GM12878 (cell line): ENCODE measurements around the gene IQCF2. TPM values are rescaled to one million over a fixed set of nuclear protein-coding genes. Genes with fewer than 3 reads are reported as not detected.

ENCODE experiments used
- ATAC-seq: fragments of 200-7000 bp; cut with Tn5 transposase; 3 replicates; pipeline ENCODE4 v1.9.1; 2020; ENCODE audit warnings: mild to moderate bottlenecking, moderate library complexity
- BruUV-seq: library from RNA; stranded (reverse); fragments of 400-500 nt; replicated peaks from 2 replicates; lab custom pipeline; 2021; lab: Mats Ljungman, UMichigan
- CTCF ChIA-PET: fragments of 300-600 bp; sonication (Branson Sonifier 250); formaldehyde crosslinking; extraction: SDS; loops from one replicate; lab custom pipeline; 2021; ENCODE audit warnings: inconsistent platforms; lab: Yijun Ruan, JAX
- POLR2A ChIA-PET: fragments of 350-600 bp; formaldehyde crosslinking; extraction: SDS; loops from one replicate; lab custom pipeline; 2021; ENCODE audit warnings: inconsistent platforms; lab: Charles Lee
- RAD21 ChIA-PET: fragments of 300-600 bp; sonication (Branson Sonifier 250); formaldehyde crosslinking; loops from one replicate; lab custom pipeline; 2023; ENCODE audit warnings: antibody characterized with exemption; ENCODE audit not compliant: unreplicated experiment; lab: Charles Lee
- SMC1A ChIA-PET: fragments of 300-600 bp; sonication (Branson Sonifier 250); formaldehyde crosslinking; loops from one replicate; lab custom pipeline; 2023; ENCODE audit not compliant: unreplicated experiment, uncharacterized antibody; lab: Charles Lee
- DNase-seq: peaks from one replicate; pipeline ENCODE4 v3.0.0-alpha.2; 2011; ENCODE audit warnings: low read depth, low spot score
- FAIRE-seq: peaks from 3 replicates; lab custom pipeline; 2011; peaks lifted over from hg19 to GRCh38; lab: Jason Lieb, UNC
- H2AFZ ChIP-seq: 2 replicates; pipeline ENCODE4 v1.6.0; 2011; ENCODE audit warnings: low read depth, low read length, control low read depth; ENCODE audit not compliant: control insufficient read depth
- H3K27ac ChIP-seq: 2 replicates; pipeline ENCODE4 v1.5.1; 2011; ENCODE audit warnings: control low read depth; ENCODE audit not compliant: control insufficient read depth, insufficient read depth
- H3K27me3 ChIP-seq, 2 experiments: replicated peaks in 1 of 2; 2 replicates each; pipeline versions ENCODE4 v1.6.0 to v1.6.1; 2011; ENCODE audit warnings: low read length in 1 of 2; ENCODE audit not compliant: control insufficient read depth in 2 of 2, insufficient read depth in 2 of 2
- H3K36me3 ChIP-seq, 2 experiments: 2 replicates each; pipeline ENCODE4 v1.5.1; 2011; ENCODE audit warnings: low read length in 1 of 2; ENCODE audit not compliant: control insufficient read depth in 2 of 2, insufficient read depth in 2 of 2
- H3K4me1 ChIP-seq: 2 replicates; pipeline ENCODE4 v1.6.1; 2011; ENCODE audit warnings: mild to moderate bottlenecking, low read length, moderate library complexity, mixed read lengths; ENCODE audit not compliant: control insufficient read depth, insufficient read depth
- H3K4me2 ChIP-seq: 2 replicates; pipeline ENCODE4 v1.6.0; 2011; ENCODE audit warnings: control low read depth; ENCODE audit not compliant: control insufficient read depth, insufficient read depth
- H3K4me3 ChIP-seq: fragments of 200-600 bp; sonication (generic); 2 replicates; pipeline ENCODE4 v1.5.1; 2016
- H3K79me2 ChIP-seq: 2 replicates; pipeline ENCODE4 v1.6.0; 2011; ENCODE audit warnings: low read length; ENCODE audit not compliant: control insufficient read depth, insufficient read depth
- H3K9ac ChIP-seq: 2 replicates; pipeline ENCODE4 v1.8.0; 2011; ENCODE audit warnings: low read length, control low read depth, mixed read lengths; ENCODE audit not compliant: control insufficient read depth, insufficient read depth
- H3K9me3 ChIP-seq: replicated peaks from 3 replicates; pipeline ENCODE4 v1.5.1; 2011; ENCODE audit warnings: mild to moderate bottlenecking, low read length; ENCODE audit not compliant: control insufficient read depth, insufficient read depth
- H4K20me1 ChIP-seq: 2 replicates; pipeline ENCODE4 v1.6.0; 2011; ENCODE audit not compliant: control insufficient read depth, insufficient read depth
- ASH2L ChIP-seq: fragments of 300-600, 200-600 bp; sonication (generic); IDR thresholded peaks from 2 replicates; pipeline ENCODE4 v1.6.1; 2017; ENCODE audit warnings: low read depth, mild to moderate bottlenecking, borderline replicate concordance
- CBX3 ChIP-seq: fragments of 200-600 bp; sonication (generic); IDR thresholded peaks from 2 replicates; pipeline ENCODE4 v1.6.1; 2016; ENCODE audit warnings: low read depth, borderline replicate concordance
- CHD1 ChIP-seq: IDR thresholded peaks from 2 replicates; pipeline ENCODE4 v1.6.1; 2012; ENCODE audit warnings: low read depth, low read length, improper control_type of control experiment
- EGR1 ChIP-seq, 2 experiments: IDR thresholded peaks; 1 replicate in 1 of 2; 2 replicates in 1 of 2; pipeline ENCODE4 v1.6.1; 2011 to 2012; ENCODE audit warnings: low read depth in 2 of 2, low read length in 2 of 2, borderline replicate concordance in 1 of 2, mild to moderate bottlenecking in 1 of 2, moderate library complexity in 1 of 2
- EZH2 ChIP-seq: IDR thresholded peaks from 2 replicates; pipeline ENCODE4 v1.6.1; 2012; ENCODE audit warnings: low read depth, mild to moderate bottlenecking, control low read depth, inconsistent platforms, low read length, borderline replicate concordance; ENCODE audit not compliant: control insufficient read depth
- HDAC2 ChIP-seq: fragments of 200-600 bp; sonication (generic); IDR thresholded peaks from 2 replicates; pipeline ENCODE4 v1.6.1; 2017
- LARP7 ChIP-seq: fragments of 450-650 bp; IDR thresholded peaks from 2 replicates; pipeline ENCODE4 v1.6.1; 2017; ENCODE audit warnings: mild to moderate bottlenecking
- MTA3 ChIP-seq: IDR thresholded peaks from 2 replicates; pipeline ENCODE4 v1.6.1; 2012; ENCODE audit warnings: low read length, inconsistent platforms, borderline replicate concordance
- MXI1 ChIP-seq: fragments of 150-350 bp; IDR thresholded peaks from 2 replicates; pipeline ENCODE4 v1.6.1; 2011; ENCODE audit warnings: low read depth, mild to moderate bottlenecking, inconsistent platforms, low read length, improper control_type of control experiment
- NRF1 ChIP-seq: conservative IDR thresholded peaks from 2 replicates; pipeline ENCODE4 v1.6.1; 2011; ENCODE audit warnings: mild to moderate bottlenecking, low read depth, low read length, improper control_type of control experiment
- POU2F2 ChIP-seq: IDR thresholded peaks from 3 replicates; pipeline ENCODE4 v1.6.1; 2011; ENCODE audit warnings: low read depth, mild to moderate bottlenecking, low read length, borderline replicate concordance
- RCOR1 ChIP-seq: conservative IDR thresholded peaks from 2 replicates; pipeline ENCODE4 v1.6.1; 2012; ENCODE audit warnings: low read depth, low read length, improper control_type of control experiment
- RUNX3 ChIP-seq: IDR thresholded peaks from 2 replicates; pipeline ENCODE4 v1.6.1; 2012; ENCODE audit warnings: low read length, inconsistent platforms
- SREBF1 ChIP-seq: IDR thresholded peaks from 2 replicates; pipeline ENCODE4 v1.6.1; 2012; ENCODE audit warnings: mild to moderate bottlenecking, low read length
- TBL1XR1 ChIP-seq: IDR thresholded peaks from 2 replicates; pipeline ENCODE4 v1.6.1; 2012; ENCODE audit warnings: low read depth, low read length, improper control_type of control experiment
- ZBED1 ChIP-seq: IDR thresholded peaks from 2 replicates; pipeline ENCODE4 v1.6.1; 2016; ENCODE audit warnings: borderline replicate concordance
- ZNF207 ChIP-seq: fragments of 450-650 bp; IDR thresholded peaks from 2 replicates; pipeline ENCODE4 v1.6.1; 2014; ENCODE audit warnings: antibody characterized with exemption, mild to moderate bottlenecking, borderline replicate concordance
- in situ Hi-C: fragments of 300-500 bp; cut with MboI; formaldehyde crosslinking; loops from 9 replicates; pipeline ENCODE4 v1.14.3; 2018; ENCODE audit warnings: mixed read lengths
- intact Hi-C: fragments of 100-400 bp; cut with micrococcal nuclease; formaldehyde crosslinking; loops from one replicate; pipeline ENCODE4 v1.14.2; 2022; ENCODE audit not compliant: unreplicated experiment
- polyA plus RNA-seq, 11 experiments: library from polyadenylated mRNA; depleted of rRNA in 4 of 11; unstranded in 6 of 11; stranded (reverse) in 5 of 11; fragments of >200 nt; fragmentation: Nextera tagmentation in 4 of 11; fragmentation: Illumina TruSeq in 1 of 11; extraction: Ambion mirVana in 4 of 11; extraction: Trizol in 1 of 11; gene quantifications; 1 replicate in 1 of 11; 2 replicates in 10 of 11; pipeline versions ENCODE4 v1.2.1 to v1.2.3, GENCODE V29; 2011 to 2016; ENCODE audit warnings: inconsistent platforms in 2 of 11, missing spikeins in 2 of 11, low read depth in 1 of 11
- total RNA-seq, 4 experiments: library from RNA; depleted of rRNA in 3 of 4; stranded (reverse); fragments of >200 nt in 3 of 4; fragmentation: Illumina TruSeq in 1 of 4; extraction: Trizol in 1 of 4; gene quantifications; 2 replicates each; pipeline versions ENCODE4 v1.2.1 to v1.2.3, GENCODE V29; 2013 to 2021
- TF ChIP-seq, protein P1 (sequence below), 3 experiments: IDR thresholded peaks in 2 of 3; conservative IDR thresholded peaks in 1 of 3; 2 replicates each; pipeline ENCODE4 v1.5.1; 2011; ENCODE audit warnings: low read depth in 3 of 3, low read length in 3 of 3, mild to moderate bottlenecking in 3 of 3, control low read depth in 2 of 3, moderate library complexity in 2 of 3, inconsistent platforms in 1 of 3, mixed read lengths in 1 of 3; ENCODE audit not compliant: control insufficient read depth in 2 of 3, insufficient read depth in 1 of 3; ENCODE audit errors: extremely low read depth in 1 of 3
- TF ChIP-seq, protein P2 (sequence below): fragments of 450-650 bp; formaldehyde crosslinking; IDR thresholded peaks from 2 replicates; pipeline ENCODE4 v1.4.0; 2020; ENCODE audit warnings: mild to moderate bottlenecking, moderate library complexity

Gene IQCF2
- total and polyA plus RNA-seq, 10 of the 15 experiments (the other 5 are each of a cell fraction or from before 2014, with no cell fraction given): not detected

GRCh38 chr3:51886447-51886846 is 25.0 kb downstream of the IQCF2 start:
- DNase-seq (no peak), ATAC-seq (no peak), FAIRE-seq (no peak)
- intact Hi-C loops (no loop called here), in situ Hi-C loops (no loop called here)
- H3K4me3 ChIP-seq: no peak overlapping the region
- H2AFZ ChIP-seq: no peak overlapping the region
- no peaks in the 10 kb centered on the region for H3K79me2 ChIP-seq
- BruUV-seq: no TSS peak
- no peaks in the 10 kb centered on the region for H3K36me3 ChIP-seq
- H3K27ac ChIP-seq: no peak overlapping the region
- ChIA-PET CTCF (no interaction called here), POLR2A (no interaction called here), SMC1A (no interaction called here), RAD21 (no interaction called here)
- peaks cover 0 to 2% of the 10 kb centered on the region in 2 experiments; a peak in 2 of 4 replicates for H3K27me3 ChIP-seq
- no peak overlapping the region for H3K4me2 ChIP-seq
- TF ChIP-seq ZBED1 (no peak), MTA3 (no peak), CBX3 (no peak), EZH2 (no peak), ASH2L (no peak), POU2F2 (no peak), TBL1XR1 (no peak), RCOR1 (no peak), EGR1 (IDR thresholded peaks at IDR 0.05; ENCODE audit: borderline replicate concordance in 1 of 2, low read depth in 2 of 2, low read length in 2 of 2) (no peak), NRF1 (no peak), HDAC2 (no peak), ZNF207 (no peak), RUNX3 (no peak), LARP7 (no peak), SREBF1 (no peak), MXI1 (no peak), CHD1 (no peak)
- TF ChIP-seq, protein P1, sequence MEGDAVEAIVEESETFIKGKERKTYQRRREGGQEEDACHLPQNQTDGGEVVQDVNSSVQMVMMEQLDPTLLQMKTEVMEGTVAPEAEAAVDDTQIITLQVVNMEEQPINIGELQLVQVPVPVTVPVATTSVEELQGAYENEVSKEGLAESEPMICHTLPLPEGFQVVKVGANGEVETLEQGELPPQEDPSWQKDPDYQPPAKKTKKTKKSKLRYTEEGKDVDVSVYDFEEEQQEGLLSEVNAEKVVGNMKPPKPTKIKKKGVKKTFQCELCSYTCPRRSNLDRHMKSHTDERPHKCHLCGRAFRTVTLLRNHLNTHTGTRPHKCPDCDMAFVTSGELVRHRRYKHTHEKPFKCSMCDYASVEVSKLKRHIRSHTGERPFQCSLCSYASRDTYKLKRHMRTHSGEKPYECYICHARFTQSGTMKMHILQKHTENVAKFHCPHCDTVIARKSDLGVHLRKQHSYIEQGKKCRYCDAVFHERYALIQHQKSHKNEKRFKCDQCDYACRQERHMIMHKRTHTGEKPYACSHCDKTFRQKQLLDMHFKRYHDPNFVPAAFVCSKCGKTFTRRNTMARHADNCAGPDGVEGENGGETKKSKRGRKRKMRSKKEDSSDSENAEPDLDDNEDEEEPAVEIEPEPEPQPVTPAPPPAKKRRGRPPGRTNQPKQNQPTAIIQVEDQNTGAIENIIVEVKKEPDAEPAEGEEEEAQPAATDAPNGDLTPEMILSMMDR (IDR thresholded peaks at IDR 0.05 in 2 of 3, conservative IDR thresholded peaks at IDR 0.05 in 1 of 3; ENCODE audit: control insufficient read depth in 2 of 3, extremely low read depth in 1 of 3, insufficient read depth in 1 of 3, low read depth in 3 of 3, low read length in 3 of 3): no peak
- TF ChIP-seq, protein P2, sequence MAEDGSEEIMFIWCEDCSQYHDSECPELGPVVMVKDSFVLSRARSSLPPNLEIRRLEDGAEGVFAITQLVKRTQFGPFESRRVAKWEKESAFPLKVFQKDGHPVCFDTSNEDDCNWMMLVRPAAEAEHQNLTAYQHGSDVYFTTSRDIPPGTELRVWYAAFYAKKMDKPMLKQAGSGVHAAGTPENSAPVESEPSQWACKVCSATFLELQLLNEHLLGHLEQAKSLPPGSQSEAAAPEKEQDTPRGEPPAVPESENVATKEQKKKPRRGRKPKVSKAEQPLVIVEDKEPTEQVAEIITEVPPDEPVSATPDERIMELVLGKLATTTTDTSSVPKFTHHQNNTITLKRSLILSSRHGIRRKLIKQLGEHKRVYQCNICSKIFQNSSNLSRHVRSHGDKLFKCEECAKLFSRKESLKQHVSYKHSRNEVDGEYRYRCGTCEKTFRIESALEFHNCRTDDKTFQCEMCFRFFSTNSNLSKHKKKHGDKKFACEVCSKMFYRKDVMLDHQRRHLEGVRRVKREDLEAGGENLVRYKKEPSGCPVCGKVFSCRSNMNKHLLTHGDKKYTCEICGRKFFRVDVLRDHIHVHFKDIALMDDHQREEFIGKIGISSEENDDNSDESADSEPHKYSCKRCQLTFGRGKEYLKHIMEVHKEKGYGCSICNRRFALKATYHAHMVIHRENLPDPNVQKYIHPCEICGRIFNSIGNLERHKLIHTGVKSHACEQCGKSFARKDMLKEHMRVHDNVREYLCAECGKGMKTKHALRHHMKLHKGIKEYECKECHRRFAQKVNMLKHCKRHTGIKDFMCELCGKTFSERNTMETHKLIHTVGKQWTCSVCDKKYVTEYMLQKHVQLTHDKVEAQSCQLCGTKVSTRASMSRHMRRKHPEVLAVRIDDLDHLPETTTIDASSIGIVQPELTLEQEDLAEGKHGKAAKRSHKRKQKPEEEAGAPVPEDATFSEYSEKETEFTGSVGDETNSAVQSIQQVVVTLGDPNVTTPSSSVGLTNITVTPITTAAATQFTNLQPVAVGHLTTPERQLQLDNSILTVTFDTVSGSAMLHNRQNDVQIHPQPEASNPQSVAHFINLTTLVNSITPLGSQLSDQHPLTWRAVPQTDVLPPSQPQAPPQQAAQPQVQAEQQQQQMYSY (CRISPR knock-in tag): no peak
- no peak overlapping the region for H3K9ac ChIP-seq
- no peaks in the 10 kb centered on the region for H4K20me1 ChIP-seq
- no peaks in the 10 kb centered on the region for H3K4me1 ChIP-seq
- no peaks in the 10 kb centered on the region for H3K9me3 ChIP-seq
